Skeletal muscle cell (primary cell): ENCODE data around the gene FBXO8.

ENCODE experiments used
- DNase-seq: peaks from one replicate; pipeline ENCODE4 v3.0.0-alpha.2; 2010; ENCODE audit warnings: low read depth
- H3K4me3 ChIP-seq: 2 replicates; pipeline ENCODE4 v1.5.1; 2011; ENCODE audit warnings: low read depth, mild to moderate bottlenecking, control low read depth, low read length, moderate library complexity

Gene FBXO8

GRCh38 chr4:174255786-174256185, 27.7 kb downstream of the FBXO8 start:
- no peak overlapping the region for H3K4me3 ChIP-seq
- peak; percentile 81 for DNase-seq

- DNase-seq, result no peak
Observed at GRCh38 chr4:174255374-174255773, 28.1 kb downstream of the FBXO8 start.

GRCh38 chr4:174254613-174255012, 28.9 kb downstream of the FBXO8 start:
- no peak for DNase-seq
- no peak overlapping the region for H3K4me3 ChIP-seq

More at GRCh38 chr4:174255374-174255773, 28.1 kb downstream of the FBXO8 start:
- no peak overlapping the region for H3K4me3 ChIP-seq

- no peak overlapping the region for H3K4me3 ChIP-seq
- no peak for DNase-seq
Observed at GRCh38 chr4:174252412-174252811, 31.1 kb downstream of the FBXO8 start.

GRCh38 chr4:174248407-174248806, 35.1 kb downstream of the FBXO8 start:
- no peak for DNase-seq
- H3K4me3 ChIP-seq, result no peak overlapping the region

GRCh38 chr4:174245714-174246113, 37.8 kb downstream of the FBXO8 start:
- no peak overlapping the region for H3K4me3 ChIP-seq
- DNase-seq, result no peak

- H3K4me3 ChIP-seq, result no peak overlapping the region
- no peak for DNase-seq
Observed at GRCh38 chr4:174244441-174244840, 39.0 kb downstream of the FBXO8 start.

GRCh38 chr4:174241162-174241561, 42.3 kb downstream of the FBXO8 start:
- no peak for DNase-seq
- H3K4me3 ChIP-seq, result no peak overlapping the region

GRCh38 chr4:174236359-174236758, 47.1 kb downstream of the FBXO8 start:
- DNase-seq, result no peak
- no peak overlapping the region for H3K4me3 ChIP-seq

- no peak overlapping the region for H3K4me3 ChIP-seq
- no peak for DNase-seq
Observed at GRCh38 chr4:174230680-174231079, 52.8 kb downstream of the FBXO8 start.

GRCh38 chr4:174230148-174230547, 53.3 kb downstream of the FBXO8 start:
- H3K4me3 ChIP-seq, result no peak overlapping the region
- DNase-seq, result no peak

- DNase-seq, result no peak
- no peak overlapping the region for H3K4me3 ChIP-seq
Observed at GRCh38 chr4:174228988-174229387, 54.5 kb downstream of the FBXO8 start.

- no peak for DNase-seq
- H3K4me3 ChIP-seq, result no peak overlapping the region
Observed at GRCh38 chr4:174225349-174226049, 58.0 kb downstream of the FBXO8 start.

GRCh38 chr4:174224550-174224949, 58.9 kb downstream of the FBXO8 start:
- no peak for DNase-seq
- no peak overlapping the region for H3K4me3 ChIP-seq

- no peak for DNase-seq
- no peak overlapping the region for H3K4me3 ChIP-seq
Observed at GRCh38 chr4:174222266-174222872, 61.1 kb downstream of the FBXO8 start.

- H3K4me3 ChIP-seq, result peak overlapping the region; percentile 42
- no peak for DNase-seq
Observed at GRCh38 chr4:174218127-174218790, 65.2 kb downstream of the FBXO8 start.

GRCh38 chr4:174217273-174218126, 66.0 kb downstream of the FBXO8 start:
- peak; percentile 21 for DNase-seq
- H3K4me3 ChIP-seq, result peak overlapping the region; percentile 42

GRCh38 chr4:174216799-174217272, 66.6 kb downstream of the FBXO8 start:
- peak overlapping the region; percentile 42 for H3K4me3 ChIP-seq
- DNase-seq, result no peak

GRCh38 chr4:174215961-174216680, 67.3 kb downstream of the FBXO8 start:
- no peak for DNase-seq

More at GRCh38 chr4:174215961-174216680, 67.3 kb downstream of the FBXO8 start:
- no peak overlapping the region for H3K4me3 ChIP-seq
